ENCODE data around the gene RNF145. TPM values are rescaled to one million over a fixed set of nuclear protein-coding genes. Genes with fewer than 3 reads are reported as not detected.
"Not testable (repeated sequence)": the region's sequence is repeated elsewhere in the genome, so short reads cannot be mapped to it uniquely, and the experiment has no call there.

Gene RNF145
- polyA plus RNA-seq, 1 donor: 31.3 TPM

GRCh38 chr5:159157552-159157951 is 51.8 kb downstream of the RNF145 start:
- DNase-seq (ENCODE audit: low read depth): no peak

GRCh38 chr5:159156426-159157238 is 52.7 kb downstream of the RNF145 start:
- peak; percentile 61 for DNase-seq (ENCODE audit: low read depth)

GRCh38 chr5:159155960-159156359 is 53.4 kb downstream of the RNF145 start:
- DNase-seq (ENCODE audit: low read depth): no peak

GRCh38 chr5:159152876-159153275 is 56.5 kb downstream of the RNF145 start:
- DNase-seq (ENCODE audit: low read depth): no peak

GRCh38 chr5:159149085-159149484 is 60.3 kb downstream of the RNF145 start:
- DNase-seq (ENCODE audit: low read depth): no peak

GRCh38 chr5:159147976-159148375 is 61.4 kb downstream of the RNF145 start:
- DNase-seq (ENCODE audit: low read depth): no peak

- DNase-seq (ENCODE audit: low read depth): no peak
Observed at GRCh38 chr5:159146839-159147238, 62.5 kb downstream of the RNF145 start.

GRCh38 chr5:159145160-159145559 is 64.2 kb downstream of the RNF145 start:
- DNase-seq (ENCODE audit: low read depth): not testable (repeated sequence)

- DNase-seq (ENCODE audit: low read depth): no peak
Observed at GRCh38 chr5:159139802-159140201, 69.6 kb downstream of the RNF145 start.

- DNase-seq (ENCODE audit: low read depth): no peak
Observed at GRCh38 chr5:159135896-159136531, 73.3 kb downstream of the RNF145 start.

GRCh38 chr5:159133041-159133741 is 76.2 kb downstream of the RNF145 start:
- DNase-seq (ENCODE audit: low read depth): peak; percentile 32

GRCh38 chr5:159132429-159133040 is 76.8 kb downstream of the RNF145 start:
- no peak for DNase-seq (ENCODE audit: low read depth)

GRCh38 chr5:159131951-159132350 is 77.4 kb downstream of the RNF145 start:
- no peak for DNase-seq (ENCODE audit: low read depth)

GRCh38 chr5:159130871-159131270 is 78.5 kb downstream of the RNF145 start:
- DNase-seq (ENCODE audit: low read depth): no peak

- DNase-seq (ENCODE audit: low read depth): no peak
Observed at GRCh38 chr5:159128070-159128541, 81.2 kb downstream of the RNF145 start.

- DNase-seq (ENCODE audit: low read depth): no peak
Observed at GRCh38 chr5:159123700-159124099, 85.7 kb downstream of the RNF145 start.

GRCh38 chr5:159123189-159123588 is 86.2 kb downstream of the RNF145 start:
- no peak for DNase-seq (ENCODE audit: low read depth)

- no peak for DNase-seq (ENCODE audit: low read depth)
Observed at GRCh38 chr5:159121061-159121460, 88.3 kb downstream of the RNF145 start.

- DNase-seq (ENCODE audit: low read depth): no peak
Observed at GRCh38 chr5:159120446-159120845, 88.9 kb downstream of the RNF145 start.

- not testable (repeated sequence) for DNase-seq (ENCODE audit: low read depth)
Observed at GRCh38 chr5:159119842-159120241, 89.5 kb downstream of the RNF145 start.

- not testable (repeated sequence) for DNase-seq (ENCODE audit: low read depth)
Observed at GRCh38 chr5:159118958-159119659, 90.2 kb downstream of the RNF145 start.
